ENCODE results near the gene FGGY. TPM values are rescaled to one million over a fixed set of nuclear protein-coding genes. Genes with fewer than 3 reads are reported as not detected.

Gene FGGY
- total RNA-seq, 4 donors from 2014 or later, result 23.3 to 26.4 (median 25.3) TPM

- TF ChIP-seq POLR2A (IDR thresholded peaks at IDR 0.05; ENCODE audit: low read depth) (no peak), EP300 (IDR thresholded peaks at IDR 0.05) (no peak), POLR2AphosphoS5 (IDR thresholded peaks at IDR 0.05) (no peak)
- TF ChIP-seq, protein P1, sequence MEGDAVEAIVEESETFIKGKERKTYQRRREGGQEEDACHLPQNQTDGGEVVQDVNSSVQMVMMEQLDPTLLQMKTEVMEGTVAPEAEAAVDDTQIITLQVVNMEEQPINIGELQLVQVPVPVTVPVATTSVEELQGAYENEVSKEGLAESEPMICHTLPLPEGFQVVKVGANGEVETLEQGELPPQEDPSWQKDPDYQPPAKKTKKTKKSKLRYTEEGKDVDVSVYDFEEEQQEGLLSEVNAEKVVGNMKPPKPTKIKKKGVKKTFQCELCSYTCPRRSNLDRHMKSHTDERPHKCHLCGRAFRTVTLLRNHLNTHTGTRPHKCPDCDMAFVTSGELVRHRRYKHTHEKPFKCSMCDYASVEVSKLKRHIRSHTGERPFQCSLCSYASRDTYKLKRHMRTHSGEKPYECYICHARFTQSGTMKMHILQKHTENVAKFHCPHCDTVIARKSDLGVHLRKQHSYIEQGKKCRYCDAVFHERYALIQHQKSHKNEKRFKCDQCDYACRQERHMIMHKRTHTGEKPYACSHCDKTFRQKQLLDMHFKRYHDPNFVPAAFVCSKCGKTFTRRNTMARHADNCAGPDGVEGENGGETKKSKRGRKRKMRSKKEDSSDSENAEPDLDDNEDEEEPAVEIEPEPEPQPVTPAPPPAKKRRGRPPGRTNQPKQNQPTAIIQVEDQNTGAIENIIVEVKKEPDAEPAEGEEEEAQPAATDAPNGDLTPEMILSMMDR (IDR thresholded peaks at IDR 0.05), result no peak
- no peak overlapping the region for H3K4me3 ChIP-seq
- H3K27ac ChIP-seq (replicated peaks in 1 of 4), result no peak overlapping the region
- peaks cover 0 to 16% (median 6%) of the 10 kb centered on the region in 4 donors for H3K4me1 ChIP-seq
- no peaks in the 10 kb centered on the region for H3K27me3 ChIP-seq
- WGBS, result 90% methylated on average over 6 of the region's 6 CpGs
- intact Hi-C loops (cut with DNase I), result no loop called here
- peak; percentile 55 for DNase-seq (ENCODE audit: extremely low spot score)
- H3K36me3 ChIP-seq, result no peaks in the 10 kb centered on the region
- no peaks in the 10 kb centered on the region for H3K9me3 ChIP-seq
These were observed 131.9 kb downstream of the FGGY start for GRCh38 chr1:59428828-59429227.

DNA sequence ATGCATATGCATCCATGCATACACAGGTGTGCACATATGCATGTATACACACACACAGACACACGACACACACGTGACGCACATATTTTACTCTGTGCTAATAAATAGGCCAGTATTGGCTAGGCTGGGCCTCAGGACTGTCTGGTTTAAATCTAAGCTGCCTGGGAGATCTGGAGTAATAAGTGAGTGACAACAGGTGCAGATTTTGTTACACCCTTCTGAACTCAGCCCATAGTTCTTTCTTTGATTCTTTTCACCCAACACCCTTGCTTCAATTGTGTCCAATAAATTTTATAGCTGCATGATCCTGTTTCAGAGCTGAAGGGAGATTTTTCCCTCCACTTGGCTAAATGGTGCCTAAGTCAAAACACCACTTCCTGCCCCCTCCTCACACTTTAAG, 132.8 kb downstream of the FGGY start:
- no peaks in the 10 kb centered on the region for H3K27me3 ChIP-seq
- H3K9me3 ChIP-seq, result no peaks in the 10 kb centered on the region
- peak; percentile 70 for DNase-seq (ENCODE audit: extremely low spot score)
- H3K27ac ChIP-seq (replicated peaks in 1 of 4), result no peak overlapping the region
- WGBS, result 91% methylated on average over 3 of the region's 3 CpGs
- H3K36me3 ChIP-seq, result no peaks in the 10 kb centered on the region
- TF ChIP-seq, protein P1 (IDR thresholded peaks at IDR 0.05), result no peak
- TF ChIP-seq POLR2AphosphoS5 (IDR thresholded peaks at IDR 0.05), result no peak
- H3K4me3 ChIP-seq, result no peak overlapping the region
- H3K4me1 ChIP-seq, result peaks cover 7 to 24% (median 14%) of the 10 kb centered on the region in 4 donors
- intact Hi-C loops (cut with DNase I), result no loop called here

GRCh38 chr1:59431566-59432294, 134.8 kb downstream of the FGGY start:
- Histone ChIP-seq H3K4me3 (no peak overlapping the region), H3K4me1 (peaks cover 11 to 35% (median 20%) of the 10 kb centered on the region in 4 donors), H3K27ac (replicated peaks in 1 of 4) (no peak overlapping the region), H3K36me3 (no peaks in the 10 kb centered on the region), H3K27me3 (no peaks in the 10 kb centered on the region), H3K9me3 (no peaks in the 10 kb centered on the region)
- no peak for TF ChIP-seq POLR2A (IDR thresholded peaks at IDR 0.05; ENCODE audit: low read depth)
- TF ChIP-seq EP300 (IDR thresholded peaks at IDR 0.05), result no peak
- TF ChIP-seq POLR2AphosphoS5 (IDR thresholded peaks at IDR 0.05), result no peak
- TF ChIP-seq, protein P1 (IDR thresholded peaks at IDR 0.05), result no peak
- 87% methylated on average over 3 of the region's 3 CpGs for WGBS
- intact Hi-C loops (cut with DNase I), result no loop called here
- DNase-seq (ENCODE audit: extremely low spot score), result peak; percentile 39

- H3K4me1 ChIP-seq, result peaks cover 22 to 44% (median 23%) of the 10 kb centered on the region in 4 donors
- H3K9me3 ChIP-seq, result no peaks in the 10 kb centered on the region
- no peaks in the 10 kb centered on the region for H3K27me3 ChIP-seq
- no peak overlapping the region for H3K4me3 ChIP-seq
- DNase-seq (ENCODE audit: extremely low spot score), result peak; percentile 74
- intact Hi-C loops (cut with DNase I), result no loop called here
- no peak overlapping the region for H3K27ac ChIP-seq (replicated peaks in 1 of 4)
- H3K36me3 ChIP-seq, result no peaks in the 10 kb centered on the region
- 97% methylated on average over 6 of the region's 6 CpGs for WGBS
- TF ChIP-seq POLR2AphosphoS5 (IDR thresholded peaks at IDR 0.05), result no peak
- no peak for TF ChIP-seq POLR2A (IDR thresholded peaks at IDR 0.05; ENCODE audit: low read depth)
- TF ChIP-seq, protein P1 (IDR thresholded peaks at IDR 0.05), result no peak
- no peak for TF ChIP-seq EP300 (IDR thresholded peaks at IDR 0.05)
These were observed 135.9 kb downstream of the FGGY start for GRCh38 chr1:59432531-59433439.

Data from esophagus muscularis mucosa (tissue), 4 donors.